Measurements from ENCODE around the gene LARGE1.

The LARGE1 gene

DNA sequence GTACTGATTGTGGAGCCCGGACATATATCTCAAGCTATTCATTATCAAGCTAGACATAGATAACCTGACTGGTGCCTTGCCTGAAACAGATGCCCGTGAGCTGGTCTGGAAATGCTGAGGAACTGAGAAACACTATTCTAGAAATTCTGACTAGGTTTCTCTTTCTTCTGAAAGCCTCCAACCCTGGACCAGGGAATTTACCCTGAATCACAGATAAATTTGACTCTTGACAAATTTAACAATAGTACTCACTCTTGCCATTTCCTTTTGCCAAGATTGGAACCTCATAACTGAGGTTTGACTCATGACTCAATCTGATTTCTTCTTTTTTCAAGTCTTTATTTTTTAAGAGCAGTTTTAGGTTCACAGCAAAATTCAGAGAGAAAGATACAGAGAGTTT lies 672.5 kb downstream of the LARGE1 start:
- no peak for DNase-seq (ENCODE audit: low read depth, low spot score)

DNA sequence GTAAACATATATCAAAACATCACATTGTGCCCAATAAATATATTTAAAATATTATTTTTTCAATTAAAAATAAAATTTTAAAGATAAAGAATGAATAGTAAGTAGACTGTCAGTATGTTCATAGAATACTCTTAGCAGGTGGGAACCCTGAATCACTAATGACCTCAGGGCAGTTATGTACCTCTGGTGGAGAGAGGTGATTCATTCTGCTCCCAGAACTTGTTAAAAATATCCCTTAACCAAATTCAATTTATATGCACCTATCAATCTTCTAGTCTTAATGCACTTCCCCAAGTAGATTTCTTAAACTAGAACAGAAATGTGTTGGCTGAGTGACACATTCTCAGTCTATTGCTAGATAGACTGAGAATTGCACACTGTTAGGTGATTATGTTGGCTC lies 678.2 kb downstream of the LARGE1 start:
- no peak for DNase-seq (ENCODE audit: low read depth, low spot score)

DNA sequence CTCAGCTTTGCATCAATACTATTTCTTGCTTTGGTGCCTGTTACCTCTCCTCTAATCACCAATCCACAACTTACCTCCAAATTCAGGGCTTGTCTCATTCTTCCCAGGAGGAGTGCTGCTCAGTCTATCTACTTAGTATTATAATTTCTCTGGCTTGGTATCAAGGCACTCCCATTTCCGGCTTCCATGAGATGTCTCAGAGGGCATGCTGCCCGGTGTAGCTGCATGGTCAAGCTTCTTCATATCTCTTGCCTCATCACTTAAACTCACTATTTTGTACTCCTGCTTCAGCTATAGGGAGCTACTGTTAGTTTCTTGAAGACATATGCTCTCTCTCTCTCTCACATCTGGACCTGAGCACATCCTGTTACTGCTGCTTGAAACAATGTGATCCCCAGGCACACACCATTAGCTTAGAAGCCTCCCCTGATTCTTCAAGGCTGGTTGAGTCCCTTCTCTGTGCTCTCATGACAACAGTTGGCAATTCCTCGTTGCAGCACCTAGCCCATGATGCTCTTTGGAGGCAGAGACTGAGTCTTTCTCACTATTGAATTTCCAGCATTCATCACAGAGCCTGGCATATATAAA lies 679.3 kb downstream of the LARGE1 start:
- DNase-seq (ENCODE audit: low read depth, low spot score) = no peak

DNA sequence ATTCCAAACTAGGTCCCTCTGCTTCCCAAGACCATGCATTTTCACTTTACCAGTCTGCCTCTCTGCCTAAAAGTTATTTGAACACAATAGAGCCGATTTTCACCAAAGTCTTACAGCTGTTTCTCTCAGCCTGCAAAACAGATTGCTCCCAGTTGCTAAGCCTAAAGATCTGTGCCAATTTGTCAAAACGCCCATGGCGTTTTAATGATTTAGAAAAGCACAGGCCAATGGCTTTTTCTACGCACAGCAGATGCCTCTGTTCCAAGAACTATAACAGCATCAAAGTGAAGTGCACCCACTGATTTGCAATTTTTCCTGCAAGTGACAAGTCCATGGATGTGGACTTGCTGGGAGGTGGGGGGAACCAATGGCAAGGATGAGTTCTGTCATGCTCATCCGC lies 688.2 kb downstream of the LARGE1 start:
- DNase-seq (ENCODE audit: low read depth, low spot score) = no peak

DNA sequence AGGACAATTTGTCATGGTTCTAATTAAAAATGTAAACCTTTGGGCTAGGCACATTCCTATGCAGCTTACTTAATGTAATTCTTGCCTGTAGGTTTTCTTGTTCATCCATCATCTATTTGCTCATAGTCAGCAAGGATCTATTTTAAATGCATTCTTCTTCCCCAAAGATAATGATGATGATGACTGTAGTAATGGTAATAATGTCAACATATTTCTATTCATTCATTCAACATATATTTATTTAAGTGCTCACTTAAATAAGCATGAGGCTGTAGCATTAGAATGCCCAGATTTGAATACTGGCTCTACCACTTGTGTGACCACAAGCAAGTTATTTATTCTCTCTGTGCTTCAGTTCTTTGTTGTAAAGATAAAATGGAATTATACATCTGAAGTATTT lies 692.5 kb downstream of the LARGE1 start:
- DNase-seq (ENCODE audit: low read depth, low spot score) = no peak

DNA sequence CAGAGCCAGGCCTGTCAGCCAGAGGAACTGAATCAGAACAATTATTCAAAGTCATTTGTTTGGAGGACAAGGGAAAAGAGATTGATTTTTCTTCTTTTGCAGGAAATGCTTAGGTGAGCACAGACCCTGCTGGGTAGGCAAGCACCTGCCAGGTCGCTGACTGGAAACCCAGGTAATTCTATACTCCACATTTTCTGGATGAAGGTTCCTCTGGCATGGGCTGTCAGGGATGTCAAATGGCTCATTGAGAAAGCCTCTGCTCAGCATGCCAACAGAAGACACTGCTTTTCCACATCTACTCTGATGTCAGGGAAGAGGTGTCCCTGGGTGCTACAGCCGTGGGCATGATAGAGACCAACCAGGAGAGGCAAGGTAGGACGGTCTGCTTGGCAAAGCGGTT lies 695.4 kb downstream of the LARGE1 start:
- DNase-seq (ENCODE audit: low read depth, low spot score) = no peak
